A549 treated with Mapracorat at 1 μM for 4 hours (cell line): ENCODE measurements around the gene CLEC17A. TPM values are rescaled to one million over a fixed set of nuclear protein-coding genes. Genes with fewer than 3 reads are reported as not detected.

Experiments used
- total RNA-seq: library from RNA; stranded (reverse); fragments of 200-300 nt; extraction: Qiagen RNA extraction; gene quantifications from 5 replicates; pipeline ENCODE4 v1.2.3, GENCODE V29; 2022

CLEC17A gene, protein sequence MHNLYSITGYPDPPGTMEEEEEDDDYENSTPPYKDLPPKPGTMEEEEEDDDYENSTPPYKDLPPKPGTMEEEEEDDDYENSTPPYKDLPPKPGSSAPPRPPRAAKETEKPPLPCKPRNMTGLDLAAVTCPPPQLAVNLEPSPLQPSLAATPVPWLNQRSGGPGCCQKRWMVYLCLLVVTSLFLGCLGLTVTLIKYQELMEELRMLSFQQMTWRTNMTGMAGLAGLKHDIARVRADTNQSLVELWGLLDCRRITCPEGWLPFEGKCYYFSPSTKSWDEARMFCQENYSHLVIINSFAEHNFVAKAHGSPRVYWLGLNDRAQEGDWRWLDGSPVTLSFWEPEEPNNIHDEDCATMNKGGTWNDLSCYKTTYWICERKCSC
- total RNA-seq: not detected in 5 replicates

DNA sequence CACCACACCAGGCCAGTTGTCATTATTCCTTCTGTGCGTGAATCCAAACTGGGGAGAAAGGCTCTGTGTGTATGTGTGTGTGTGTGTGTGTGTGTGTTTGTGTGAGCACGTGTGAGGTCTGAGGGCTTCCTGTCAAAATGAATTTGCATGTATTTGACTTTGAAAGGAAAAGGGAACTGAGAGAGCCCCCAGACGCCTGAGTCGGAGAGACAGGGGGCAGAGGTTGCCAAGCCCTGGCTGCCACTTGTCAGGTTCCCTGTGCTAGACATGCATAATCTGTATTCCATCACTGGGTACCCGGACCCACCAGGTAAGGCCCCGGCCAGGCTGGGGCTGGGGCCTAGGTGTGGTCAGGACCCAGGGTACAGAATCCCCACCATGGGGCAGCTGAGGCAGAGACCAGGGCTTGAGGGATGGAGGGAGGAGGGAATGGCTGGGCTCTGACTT, at the start of gene CLEC17A:
Gene CLEC17A (plus strand): TSS at position 191 of the 447 bp plus-strand sequence. CDS start 77 bp downstream, at position 268.

DNA sequence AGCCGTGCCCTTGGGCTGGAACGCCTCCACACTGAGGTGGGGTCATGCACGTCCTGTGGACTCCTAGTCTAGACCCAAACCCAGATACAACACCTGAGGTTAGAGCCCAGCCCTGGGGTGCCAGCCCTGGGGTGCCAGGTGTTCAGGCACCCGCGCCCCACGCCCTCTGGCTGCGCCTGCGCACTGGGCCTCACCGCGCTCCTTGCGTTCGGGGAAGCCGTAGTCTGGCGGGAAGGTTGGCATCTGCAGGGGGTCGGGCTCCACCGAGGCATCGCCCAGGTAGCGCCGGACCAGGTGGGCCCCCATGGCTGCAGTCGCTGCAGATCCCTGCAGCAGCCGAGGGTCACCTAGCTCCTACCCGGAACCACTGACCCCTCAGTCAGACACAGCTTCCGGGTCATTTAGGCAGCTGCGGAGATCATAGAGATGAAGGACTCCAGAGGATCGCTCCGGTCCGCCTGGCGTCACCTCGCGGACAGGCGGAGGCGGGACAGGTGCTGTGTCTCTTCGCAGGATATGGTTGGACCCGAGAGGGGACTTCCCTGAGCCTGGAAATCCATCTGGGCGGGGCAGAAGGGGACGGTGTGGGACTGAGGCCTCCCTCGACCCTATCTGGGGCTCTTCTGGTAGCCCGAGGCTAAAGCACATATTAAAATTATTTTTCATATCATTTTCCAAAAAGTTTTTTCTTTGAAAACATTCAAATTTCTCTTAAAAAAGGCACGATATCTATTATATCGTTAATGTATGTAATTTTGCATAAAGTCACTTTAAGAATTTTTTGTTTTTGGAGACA, 11.0 kb upstream of the CLEC17A start, which contains the start of gene NDUFB7:
Gene NDUFB7 (minus strand): TSS at position 372 of the 796 bp plus-strand sequence. CDS start 66 bp downstream, at position 306.

Other genes starting within 250 kb of the CLEC17A start
- 62.9 to 95.1 TPM (median 88.0 TPM) in 5 replicates for gene ADGRE5, start 201.6 kb upstream of the CLEC17A start, total RNA-seq
- 113 to 138 TPM (median 128 TPM) in 5 replicates for gene DDX39A, start 163.7 kb upstream of the CLEC17A start, total RNA-seq
- 63.8 to 83.2 TPM (median 81.1 TPM) in 5 replicates for gene PKN1, start 149.8 kb upstream of the CLEC17A start, total RNA-seq
- 0.09 to 0.26 TPM (median 0.12 TPM) in 5 replicates for gene PTGER1, start 107.7 kb upstream of the CLEC17A start, total RNA-seq
- 91.4 to 154 TPM (median 146 TPM) in 5 replicates for gene GIPC1, start 87.0 kb upstream of the CLEC17A start, total RNA-seq
- 175 to 239 TPM (median 206 TPM) in 5 replicates for gene DNAJB1, start 64.7 kb upstream of the CLEC17A start, total RNA-seq
- gene TECR, start 53.5 kb upstream of the CLEC17A start, total RNA-seq: 155 to 183 TPM (median 173 TPM) in 5 replicates
- 176 to 210 TPM (median 197 TPM) in 5 replicates for gene NDUFB7, start 11.0 kb upstream of the CLEC17A start, total RNA-seq
- not detected in 5 replicates for gene ADGRE3, start 91.8 kb downstream of the CLEC17A start, total RNA-seq
- 2.0 to 3.5 TPM (median 3.1 TPM) in 5 replicates for gene ZNF333, start 107.0 kb downstream of the CLEC17A start, total RNA-seq
- gene ADGRE2, start 195.5 kb downstream of the CLEC17A start, total RNA-seq: 0.44 to 1.1 TPM (median 0.56 TPM) in 5 replicates